Stomach smooth muscle (tissue), 2 donors: ENCODE measurements around the gene RPTOR.

Source experiments
- H3K27ac ChIP-seq: one replicate; pipeline ENCODE4 v1.7.0; 2013; ENCODE audit warnings: mild to moderate bottlenecking, low read length, inconsistent platforms
- H3K27me3 ChIP-seq, 2 donors: one replicate each; pipeline ENCODE4 v1.7.0; 2013; ENCODE audit warnings: low read length in 2 of 2; ENCODE audit not compliant: insufficient read depth in 2 of 2, control insufficient read depth in 1 of 2
- H3K36me3 ChIP-seq, 2 donors: one replicate each; pipeline ENCODE4 v1.7.0; 2013; ENCODE audit warnings: low read length in 2 of 2; ENCODE audit not compliant: control insufficient read depth in 2 of 2, insufficient read depth in 2 of 2
- H3K4me1 ChIP-seq: one replicate; pipeline ENCODE4 v1.7.0; 2013; ENCODE audit warnings: low read length; ENCODE audit not compliant: control insufficient read depth, insufficient read depth
- H3K4me3 ChIP-seq, 2 donors: one replicate each; pipeline ENCODE4 v1.7.0; 2013; ENCODE audit warnings: low read length in 2 of 2
- H3K9ac ChIP-seq, 2 donors: one replicate each; pipeline ENCODE4 v1.7.0; 2013; ENCODE audit warnings: low read length in 2 of 2, mild to moderate bottlenecking in 1 of 2
- H3K9me3 ChIP-seq, 2 donors: one replicate each; pipeline ENCODE4 v1.7.0; 2013; ENCODE audit warnings: low read length in 2 of 2; ENCODE audit not compliant: control insufficient read depth in 2 of 2
- donor health status: healthy.
- donor health status: Pancreatic carcinoma.

The RPTOR gene

GRCh38 chr17:80666867-80667266, 122.2 kb downstream of the RPTOR start:
- H3K36me3 ChIP-seq = peaks cover 0 to 3% of the 10 kb centered on the region in 2 donors
- H3K27ac ChIP-seq = no peak overlapping the region
- H3K4me3 ChIP-seq = no peak overlapping the region
- no peak overlapping the region for H3K9ac ChIP-seq
- H3K9me3 ChIP-seq = no peaks in the 10 kb centered on the region
- peaks cover 18% of the 10 kb centered on the region for H3K4me1 ChIP-seq
- H3K27me3 ChIP-seq = no peaks in the 10 kb centered on the region

- Histone ChIP-seq H3K4me3 (no peak overlapping the region), H3K27me3 (no peaks in the 10 kb centered on the region)
Observed at GRCh38 chr17:80667462-80668277, 123.0 kb downstream of the RPTOR start.

DNA sequence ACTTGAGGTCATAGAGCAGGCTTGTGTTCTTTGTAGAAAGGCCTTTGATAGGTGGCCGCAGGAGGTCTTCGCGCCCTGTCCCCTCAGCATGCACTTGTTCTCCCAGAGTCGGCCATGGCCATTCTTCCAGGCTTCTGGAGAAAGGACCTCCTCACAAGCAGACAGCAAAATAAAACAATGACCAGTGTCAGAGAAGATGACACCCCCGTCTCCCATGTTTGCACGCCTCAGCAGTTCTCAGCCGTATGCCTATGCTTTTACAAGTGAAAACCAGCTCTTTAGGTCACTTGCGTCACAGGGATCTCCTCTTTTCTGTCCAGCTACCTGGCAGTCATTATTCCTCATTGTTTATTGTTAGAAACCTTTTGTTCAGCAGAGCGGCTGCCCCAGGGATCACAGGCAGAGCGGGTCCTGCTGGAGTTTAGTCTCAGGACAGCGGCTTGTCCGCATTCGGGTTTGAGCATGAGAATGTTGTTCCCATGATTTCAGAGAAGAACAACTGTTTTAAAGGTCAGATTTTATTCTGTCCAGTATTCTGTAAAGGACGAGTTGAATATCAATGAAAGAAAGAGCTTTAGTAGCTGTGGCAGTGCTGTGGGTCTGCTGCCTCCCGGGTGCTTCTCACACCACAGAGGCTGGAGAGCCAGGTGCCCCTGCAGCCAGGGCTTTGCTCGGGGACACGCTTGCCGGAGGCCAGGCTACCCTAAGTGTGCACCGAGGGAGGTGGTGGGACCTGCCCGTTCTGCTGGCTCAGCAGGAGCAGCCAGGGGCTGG, 123.9 kb downstream of the RPTOR start:
- Histone ChIP-seq H3K27ac (no peak overlapping the region), H3K4me1 (peaks cover 12% of the 10 kb centered on the region), H3K4me3 (no peak overlapping the region), H3K36me3 (peaks cover 0 to 3% of the 10 kb centered on the region in 2 donors), H3K27me3 (no peaks in the 10 kb centered on the region), H3K9me3 (no peaks in the 10 kb centered on the region), H3K9ac (no peak overlapping the region)

More at GRCh38 chr17:80667462-80668277, 123.0 kb downstream of the RPTOR start:
- Histone ChIP-seq H3K36me3 (peaks cover 0 to 3% of the 10 kb centered on the region in 2 donors), H3K9me3 (no peaks in the 10 kb centered on the region), H3K9ac (no peak overlapping the region), H3K4me1 (peaks cover 18% of the 10 kb centered on the region), H3K27ac (no peak overlapping the region)

DNA sequence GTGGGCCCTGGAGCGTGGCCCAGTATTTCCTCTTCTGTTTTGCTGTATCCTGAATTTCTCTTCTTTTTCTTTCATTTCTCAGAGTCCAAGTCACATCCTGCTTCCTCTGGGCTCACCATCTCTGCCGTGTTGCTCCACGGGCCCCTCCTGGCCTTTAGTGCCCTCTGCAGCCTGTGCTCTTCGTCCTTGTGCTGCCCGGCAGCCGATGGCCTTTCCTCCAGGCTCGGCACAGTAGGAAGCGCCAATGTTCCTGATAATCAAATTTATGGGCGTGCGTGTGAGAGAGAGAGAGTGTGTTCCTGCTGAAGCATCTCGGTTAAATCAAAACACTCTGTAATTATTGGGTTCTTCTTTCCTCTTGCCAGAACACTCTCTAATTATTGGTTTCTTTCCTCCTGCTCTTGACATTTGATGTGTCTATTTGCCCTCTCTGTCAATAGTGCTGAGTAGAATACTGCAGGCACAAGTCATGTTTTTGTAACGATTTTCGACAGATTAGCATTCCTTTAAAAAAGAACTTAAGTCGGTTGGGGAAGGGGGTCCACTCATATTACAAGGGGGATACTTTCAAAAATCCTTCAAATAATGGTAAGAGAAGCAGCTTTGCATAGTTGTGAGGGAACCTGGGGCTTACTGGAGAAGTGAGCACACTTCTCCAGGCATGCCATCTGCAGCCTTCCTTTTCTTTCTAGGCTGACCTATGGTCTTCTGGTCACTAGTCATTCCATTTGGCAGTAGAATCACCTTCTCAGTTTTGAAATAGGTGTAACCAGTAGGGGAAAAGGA, 126.6 kb downstream of the RPTOR start:
- Histone ChIP-seq H3K9me3 (no peaks in the 10 kb centered on the region), H3K27me3 (no peaks in the 10 kb centered on the region), H3K4me1 (peaks cover 3% of the 10 kb centered on the region), H3K36me3 (peaks cover 0 to 3% of the 10 kb centered on the region in 2 donors), H3K27ac (no peak overlapping the region), H3K9ac (no peak overlapping the region), H3K4me3 (no peak overlapping the region)

DNA sequence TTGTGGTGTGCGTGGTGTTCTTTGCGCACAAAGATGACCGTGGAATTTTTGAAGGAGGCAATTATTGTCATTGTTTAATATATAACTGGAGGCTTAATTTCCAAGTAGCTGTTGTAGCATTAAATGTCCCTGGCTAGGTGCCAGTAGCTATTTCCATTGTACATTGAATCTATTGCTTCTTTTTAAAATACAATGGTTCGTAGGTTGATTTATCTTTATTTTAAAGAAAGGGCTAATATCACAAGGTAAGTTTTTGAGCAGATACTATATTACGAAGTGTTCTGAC, 127.1 kb downstream of the RPTOR start:
- Histone ChIP-seq H3K27ac (no peak overlapping the region), H3K4me3 (no peak overlapping the region), H3K36me3 (peaks cover 0 to under 1% of the 10 kb centered on the region in 2 donors), H3K9me3 (no peaks in the 10 kb centered on the region), H3K9ac (no peak overlapping the region), H3K4me1 (peaks cover 3% of the 10 kb centered on the region), H3K27me3 (no peaks in the 10 kb centered on the region)

- H3K9me3 ChIP-seq = no peaks in the 10 kb centered on the region
- no peaks in the 10 kb centered on the region for H3K27me3 ChIP-seq
- H3K4me1 ChIP-seq = peaks cover 3% of the 10 kb centered on the region
- H3K9ac ChIP-seq = no peak overlapping the region
- no peak overlapping the region for H3K27ac ChIP-seq
- H3K36me3 ChIP-seq = no peaks in the 10 kb centered on the region
- H3K4me3 ChIP-seq = no peak overlapping the region
Observed at GRCh38 chr17:80673152-80673920, 128.7 kb downstream of the RPTOR start.

GRCh38 chr17:80675438-80676095, 130.9 kb downstream of the RPTOR start:
- no peak overlapping the region for H3K27ac ChIP-seq
- H3K9ac ChIP-seq = no peak overlapping the region
- H3K4me1 ChIP-seq = peaks cover 3% of the 10 kb centered on the region
- H3K36me3 ChIP-seq = no peaks in the 10 kb centered on the region
- no peaks in the 10 kb centered on the region for H3K9me3 ChIP-seq
- no peaks in the 10 kb centered on the region for H3K27me3 ChIP-seq
- H3K4me3 ChIP-seq = no peak overlapping the region

DNA sequence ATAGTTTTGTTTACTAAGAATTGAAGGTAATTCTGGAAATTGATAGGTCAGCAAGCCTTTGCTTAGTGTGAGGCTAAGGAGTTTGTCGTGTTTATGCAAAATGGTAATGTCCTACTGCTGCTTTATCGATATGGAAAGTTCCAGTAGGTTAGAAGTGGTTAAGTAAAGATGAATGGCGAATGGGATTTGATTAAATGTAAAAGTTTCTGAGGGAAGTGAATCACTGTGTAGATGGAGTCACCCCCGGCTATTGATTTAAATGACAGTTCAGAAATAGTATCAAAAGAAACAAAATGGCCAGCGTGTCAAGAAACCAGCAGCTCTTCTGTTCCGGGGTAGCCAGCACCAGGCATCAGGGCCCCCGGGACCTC, 131.4 kb downstream of the RPTOR start:
- Histone ChIP-seq H3K27ac (no peak overlapping the region), H3K4me1 (peaks cover 3% of the 10 kb centered on the region), H3K9me3 (no peaks in the 10 kb centered on the region), H3K9ac (no peak overlapping the region), H3K4me3 (no peak overlapping the region), H3K36me3 (no peaks in the 10 kb centered on the region), H3K27me3 (no peaks in the 10 kb centered on the region)

DNA sequence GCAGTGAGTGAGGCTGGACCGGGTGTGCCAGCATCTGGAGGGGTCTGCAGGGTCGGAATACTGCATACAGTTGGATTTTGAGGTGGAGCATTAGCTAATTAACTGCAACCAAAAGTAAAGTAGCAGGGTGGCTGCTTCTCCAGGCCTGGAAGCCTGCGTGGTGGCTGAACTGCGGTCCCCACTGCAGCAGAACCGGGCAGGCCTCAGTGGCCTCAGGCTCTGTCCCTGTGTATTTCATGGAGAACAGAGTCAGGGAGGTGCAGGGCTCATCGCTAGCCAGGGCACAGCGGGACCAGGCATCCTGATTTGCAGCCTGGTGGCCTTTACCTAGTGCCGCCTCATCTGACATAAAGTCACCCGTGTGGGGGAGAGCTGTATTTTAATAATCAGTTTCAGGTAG, 131.9 kb downstream of the RPTOR start:
- Histone ChIP-seq H3K9me3 (no peaks in the 10 kb centered on the region), H3K4me1 (peaks cover 3% of the 10 kb centered on the region), H3K27ac (no peak overlapping the region)

More for the DNA sequence above, 131.9 kb downstream of the RPTOR start:
- Histone ChIP-seq H3K9ac (no peak overlapping the region), H3K36me3 (no peaks in the 10 kb centered on the region), H3K27me3 (no peaks in the 10 kb centered on the region), H3K4me3 (no peak overlapping the region)
